GM03348 (cell line): ENCODE data around the gene ACOX2.

Source experiments
- DNase-seq: peaks from one replicate; pipeline ENCODE4 v3.0.0; 2012; ENCODE audit warnings: low spot score

ACOX2 gene

DNA sequence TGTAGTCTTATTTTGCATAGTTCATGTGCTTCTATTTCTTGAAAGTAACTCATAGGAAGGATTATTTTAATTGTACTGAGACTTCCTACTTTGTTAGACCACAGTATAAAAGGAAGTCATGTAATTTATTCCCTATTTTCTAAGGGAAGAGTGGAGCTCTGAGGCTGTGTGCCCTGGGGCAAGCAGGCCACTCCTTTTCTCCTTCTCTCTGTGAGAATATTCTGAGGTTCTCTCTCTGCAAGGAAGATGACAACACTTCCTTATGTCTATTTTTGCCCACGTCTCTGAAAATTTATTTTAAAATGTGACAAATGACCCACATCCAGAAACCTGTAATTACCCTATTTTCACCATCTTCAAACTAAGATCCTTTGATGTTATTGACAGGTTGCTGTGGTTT lies 34.1 kb downstream of the ACOX2 start:
- DNase-seq, result no peak

DNA sequence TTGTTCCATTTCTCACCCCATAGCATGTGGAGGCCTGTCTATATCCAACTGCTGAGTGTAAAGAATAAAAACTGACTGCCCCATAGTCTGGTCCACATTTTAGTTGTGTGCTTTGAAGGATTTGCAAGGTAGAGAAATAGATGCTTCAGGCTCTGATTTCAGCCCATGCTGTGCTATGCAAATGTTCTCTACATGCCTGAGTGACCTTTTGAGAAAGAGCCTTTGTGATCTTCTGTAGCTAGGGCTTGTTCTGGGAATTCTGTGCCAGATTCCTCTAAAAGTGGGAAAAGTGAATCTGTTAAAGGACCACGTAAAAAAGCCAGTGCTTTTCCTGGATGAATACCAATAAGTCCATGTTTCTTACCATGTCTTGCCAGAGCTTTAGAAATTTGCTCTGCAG lies 39.9 kb downstream of the ACOX2 start:
- no peak for DNase-seq

DNA sequence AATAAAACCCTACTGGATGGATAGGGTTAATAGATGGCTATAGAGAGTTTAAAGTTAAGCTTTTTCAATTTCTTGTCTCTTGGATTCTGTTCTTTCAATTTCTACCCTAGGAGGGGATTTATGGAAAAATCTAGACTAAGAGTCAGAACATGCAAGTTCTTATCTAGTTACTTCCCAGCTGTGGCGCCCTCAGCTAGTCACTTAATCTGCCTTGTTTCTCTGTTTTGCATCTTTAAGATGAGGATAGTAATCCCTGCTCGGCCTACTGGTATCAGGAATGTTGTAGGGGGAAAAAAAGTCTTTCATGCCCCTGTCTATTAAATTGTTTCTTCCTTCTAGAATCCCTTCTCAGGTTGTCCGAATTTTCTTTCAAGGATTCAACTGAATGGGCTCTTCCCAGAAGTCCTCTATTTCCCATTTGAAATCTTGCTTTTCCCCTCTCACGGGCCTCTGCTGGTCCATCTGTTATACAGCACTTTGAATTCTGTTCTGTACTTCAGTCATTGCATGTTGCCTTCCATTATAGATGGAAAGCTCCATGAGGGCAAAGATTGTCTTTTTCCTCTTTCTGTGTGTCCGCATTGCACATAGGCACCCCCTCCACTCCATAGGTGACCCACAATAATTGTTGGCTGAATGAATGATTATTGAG lies 40.7 kb downstream of the ACOX2 start:
- no peak for DNase-seq

DNA sequence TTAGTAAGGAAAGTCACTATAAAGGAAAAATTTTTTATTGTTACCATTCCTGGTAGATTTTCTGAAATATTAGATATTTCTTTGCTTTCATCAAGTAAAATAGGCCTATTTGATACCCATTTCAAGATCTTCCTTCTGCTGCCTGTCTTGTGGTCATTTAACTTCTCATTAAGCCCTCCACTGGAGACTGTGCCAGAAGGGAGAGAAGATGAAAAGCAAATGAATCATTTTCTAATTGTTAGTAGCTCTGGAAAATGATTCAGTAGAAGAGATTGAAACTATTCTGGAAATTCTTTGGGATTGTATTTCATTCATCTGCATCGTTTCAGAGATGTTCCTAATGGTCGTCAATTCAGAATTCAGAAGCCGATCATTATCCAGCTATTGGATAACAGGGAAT lies 41.9 kb downstream of the ACOX2 start:
- DNase-seq, result peak; percentile 16

DNA sequence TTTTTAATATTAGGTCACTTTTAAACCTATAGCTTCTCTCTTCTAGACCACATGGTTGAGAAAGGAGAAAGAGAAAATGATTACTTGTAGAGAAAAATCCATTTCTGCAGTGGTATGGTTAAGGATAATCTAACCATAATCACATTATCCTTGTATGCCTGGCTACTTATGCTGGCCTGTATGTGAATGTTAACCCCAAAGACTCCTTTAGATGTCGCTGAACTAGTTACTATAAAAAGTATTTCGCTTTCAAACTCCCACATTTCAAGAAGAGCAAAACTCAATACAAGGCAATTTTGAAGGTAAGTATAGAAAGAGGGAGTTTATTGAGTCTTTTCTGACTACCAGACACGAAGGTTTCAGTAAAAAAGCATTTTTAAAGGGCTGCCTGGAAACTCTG lies 42.9 kb downstream of the ACOX2 start:
- DNase-seq, result no peak

DNA sequence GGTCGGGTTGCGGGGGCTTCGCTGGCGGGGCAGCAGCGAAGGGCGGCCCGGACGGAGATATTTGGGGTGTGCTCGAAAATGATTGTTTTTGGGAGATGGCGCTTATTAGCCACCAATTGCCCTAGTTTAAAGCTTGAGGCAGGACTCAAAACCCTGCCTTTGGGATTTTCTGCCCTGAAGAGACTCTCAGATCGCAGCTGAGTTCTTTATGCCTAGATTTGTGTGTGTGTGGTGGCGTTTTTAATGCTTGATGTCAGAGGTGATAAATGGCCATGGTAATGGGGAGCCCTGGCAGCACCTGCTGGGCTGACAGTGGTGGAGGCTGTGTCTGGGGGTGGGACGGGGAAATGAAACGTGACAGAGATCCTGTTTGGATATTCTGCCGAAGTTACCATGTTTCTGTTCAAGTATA lies 44.5 kb downstream of the ACOX2 start:
- peak; percentile 21 for DNase-seq

DNA sequence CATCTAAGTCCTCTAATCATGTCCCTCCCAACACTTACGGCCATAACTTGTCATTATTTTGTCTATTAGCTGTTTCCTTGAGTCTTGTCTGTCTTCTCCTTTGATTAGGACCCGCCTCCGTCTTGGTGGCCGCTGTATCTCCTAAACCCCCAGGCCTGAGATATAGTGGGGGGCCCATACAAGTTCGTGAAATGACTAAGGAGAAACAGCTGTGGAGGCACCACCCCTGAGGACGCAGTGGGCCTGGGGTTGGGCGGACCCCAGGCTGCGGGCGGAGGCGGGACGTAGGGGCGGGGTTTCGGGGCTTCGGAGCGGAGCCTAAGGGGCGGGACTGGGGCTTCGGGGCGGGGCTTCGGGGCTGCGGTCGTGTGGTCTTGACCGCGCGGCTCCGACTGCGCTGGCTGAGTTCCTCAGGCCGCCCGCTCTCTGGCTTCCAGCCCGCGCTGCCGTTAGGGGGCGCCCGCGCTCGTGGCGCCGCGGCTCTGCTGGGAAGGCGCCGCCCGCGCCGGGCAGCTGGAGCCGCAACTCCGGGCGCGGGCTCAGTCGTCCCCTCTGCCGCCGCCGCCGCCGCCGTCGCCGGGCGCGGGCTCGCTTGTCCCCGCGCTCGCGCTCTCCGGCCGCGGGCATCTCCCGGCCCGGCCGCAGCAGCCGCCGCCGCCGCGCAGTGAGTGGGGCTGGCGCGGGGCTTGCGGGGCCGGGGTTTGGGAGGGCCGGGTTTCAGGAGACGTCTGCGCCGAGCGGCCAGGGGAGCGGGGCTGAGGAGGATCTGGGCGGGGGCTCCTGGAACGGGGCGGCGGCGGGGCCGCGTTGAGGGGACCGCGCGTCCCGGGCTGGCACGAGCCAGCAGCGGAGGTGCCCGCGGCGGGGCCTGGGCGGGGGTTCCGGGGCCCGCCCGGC lies 45.2 kb downstream of the ACOX2 start, which contains the start of gene KCTD6:
TSS of gene KCTD6 (plus strand) at position 591 of the 897 bp plus-strand sequence. CDS start 6,660 bp downstream, outside the sequence.
- DNase-seq, result peak; percentile 97

DNA sequence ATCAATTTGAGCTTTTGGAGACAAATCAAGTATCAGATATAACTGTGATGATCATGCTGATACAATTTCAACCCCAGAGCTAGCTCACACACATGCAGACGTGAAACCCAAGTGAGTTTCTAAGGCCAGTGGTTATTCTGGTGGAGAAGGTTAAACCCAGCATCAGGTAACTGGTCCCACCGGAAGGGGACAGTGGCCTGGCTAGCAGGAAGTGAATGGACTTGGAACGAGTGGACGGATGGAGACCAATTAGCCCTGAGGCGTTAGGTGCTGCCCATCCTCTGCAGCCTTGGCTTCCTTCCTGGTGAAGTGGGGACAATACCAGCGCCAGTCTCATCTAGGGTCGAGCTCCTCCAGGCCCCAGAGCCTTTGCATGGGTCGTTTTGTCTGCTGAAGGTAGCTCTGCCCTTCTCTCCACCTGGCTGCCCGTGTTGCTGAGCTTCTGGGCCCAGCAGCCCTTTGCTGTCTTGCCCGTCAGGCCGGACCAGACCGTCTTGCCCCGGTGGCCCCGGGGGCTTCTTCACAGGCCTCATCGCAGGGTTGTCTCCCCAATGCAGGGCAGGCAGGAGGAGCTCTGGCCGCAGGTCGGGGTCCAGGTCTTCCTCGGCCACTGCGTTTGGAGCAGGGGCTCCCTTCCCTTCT lies 46.0 kb downstream of the ACOX2 start:
- DNase-seq, result no peak

DNA sequence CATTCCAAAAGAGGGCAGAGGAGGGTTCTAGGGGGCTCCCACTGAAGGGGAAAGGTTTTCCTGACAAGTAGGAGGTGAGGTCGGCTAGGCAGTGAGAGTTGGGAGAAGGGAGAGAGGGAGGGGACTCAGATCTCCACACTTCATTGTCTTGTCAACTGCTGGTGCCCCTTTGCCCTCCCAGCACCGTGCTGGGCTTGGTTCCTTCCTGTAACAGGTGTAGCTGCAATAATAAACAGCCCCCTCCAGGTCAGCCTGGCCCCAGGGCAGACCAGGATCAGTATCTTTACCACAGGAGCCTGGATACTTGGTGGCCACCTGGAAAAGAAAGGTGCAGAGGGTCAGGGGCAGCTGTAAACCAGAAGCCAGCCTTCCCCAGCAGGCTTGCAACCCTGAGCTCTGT lies 48.0 kb downstream of the ACOX2 start:
- DNase-seq, result no peak

DNA sequence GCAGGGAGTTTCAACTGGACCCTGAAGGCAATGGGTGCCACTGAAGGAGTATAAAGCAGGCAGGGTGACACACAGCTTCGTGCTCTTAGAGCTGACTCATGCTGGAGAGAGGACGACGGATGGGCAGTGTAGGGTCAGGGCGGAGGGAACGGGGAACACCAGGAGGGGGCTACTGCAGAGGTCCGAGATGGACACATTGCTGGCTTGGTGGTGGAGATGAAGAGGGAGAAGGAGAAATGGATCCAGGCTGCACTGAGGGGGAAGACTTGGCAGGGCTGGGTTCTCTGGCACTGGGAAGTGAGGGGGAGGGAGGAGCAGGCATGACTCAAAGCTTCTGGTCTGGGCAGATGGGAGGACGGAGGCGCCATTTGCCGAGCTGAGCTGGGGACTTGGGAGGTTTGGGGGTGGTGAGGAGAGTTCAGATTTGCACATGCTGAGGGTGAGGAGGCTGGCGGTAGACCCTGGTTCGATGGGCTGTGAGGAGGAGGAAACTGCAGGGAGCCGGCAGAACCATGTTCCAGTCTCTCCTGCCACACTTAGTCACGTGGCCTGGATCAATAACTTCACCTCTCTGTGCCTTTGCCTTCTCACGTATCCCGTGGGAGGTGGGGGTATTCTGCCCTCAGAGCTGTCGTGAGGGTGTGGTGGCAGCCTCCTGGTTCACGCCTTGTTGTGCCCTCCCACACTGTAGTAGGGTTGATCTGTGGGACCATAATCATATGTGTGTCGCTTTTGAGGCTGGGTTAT lies 49.7 kb downstream of the ACOX2 start:
- peak; percentile 87 for DNase-seq

DNA sequence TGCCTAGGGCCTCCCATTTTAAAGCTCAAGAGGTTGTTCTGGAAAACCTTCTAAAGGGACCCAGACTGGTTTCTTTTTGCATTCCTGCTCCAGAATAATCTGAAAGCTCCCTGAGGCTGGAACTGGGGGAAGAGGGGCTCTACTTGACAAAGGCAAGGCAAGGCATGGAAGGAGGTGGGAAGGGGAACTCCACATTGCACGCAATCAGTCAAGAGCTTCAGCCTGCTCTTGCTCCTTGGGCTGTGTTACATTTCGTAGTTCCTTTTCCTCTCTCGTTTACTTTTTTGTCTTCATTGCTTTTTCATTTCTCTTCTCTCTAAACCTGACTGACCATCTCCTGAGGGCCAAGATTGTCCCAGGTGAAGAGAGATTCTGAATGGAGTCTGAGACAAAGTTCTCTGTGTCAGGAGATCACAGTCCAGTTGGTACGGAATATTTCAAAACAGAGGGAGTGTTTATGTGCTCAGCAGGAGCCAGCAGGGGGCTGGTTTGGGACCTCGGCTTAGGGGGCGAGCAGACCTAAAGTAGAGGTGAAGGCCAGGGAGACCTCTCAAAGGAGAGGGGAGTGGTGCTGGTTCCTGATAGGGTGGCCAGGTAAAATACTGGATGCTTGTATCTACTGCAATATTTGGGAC lies 51.1 kb downstream of the ACOX2 start:
- DNase-seq, result no peak

DNA sequence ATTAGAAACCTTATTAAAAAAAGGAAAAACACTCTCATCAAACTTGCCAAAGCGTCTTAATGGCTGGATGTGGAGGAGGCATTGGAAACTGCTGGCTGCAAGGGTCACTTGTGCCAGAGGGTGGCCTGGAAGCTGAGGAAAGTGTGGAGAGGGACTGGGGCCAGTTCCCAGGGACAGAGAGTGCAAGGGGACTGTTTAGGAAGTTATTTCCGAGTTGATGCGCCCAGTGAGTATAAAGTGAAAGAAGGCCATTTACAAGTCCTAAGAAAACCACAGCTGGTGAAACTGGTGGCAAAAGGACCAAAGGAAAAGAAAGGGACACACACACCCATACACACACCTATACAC lies 52.3 kb downstream of the ACOX2 start:
- DNase-seq, result no peak

DNA sequence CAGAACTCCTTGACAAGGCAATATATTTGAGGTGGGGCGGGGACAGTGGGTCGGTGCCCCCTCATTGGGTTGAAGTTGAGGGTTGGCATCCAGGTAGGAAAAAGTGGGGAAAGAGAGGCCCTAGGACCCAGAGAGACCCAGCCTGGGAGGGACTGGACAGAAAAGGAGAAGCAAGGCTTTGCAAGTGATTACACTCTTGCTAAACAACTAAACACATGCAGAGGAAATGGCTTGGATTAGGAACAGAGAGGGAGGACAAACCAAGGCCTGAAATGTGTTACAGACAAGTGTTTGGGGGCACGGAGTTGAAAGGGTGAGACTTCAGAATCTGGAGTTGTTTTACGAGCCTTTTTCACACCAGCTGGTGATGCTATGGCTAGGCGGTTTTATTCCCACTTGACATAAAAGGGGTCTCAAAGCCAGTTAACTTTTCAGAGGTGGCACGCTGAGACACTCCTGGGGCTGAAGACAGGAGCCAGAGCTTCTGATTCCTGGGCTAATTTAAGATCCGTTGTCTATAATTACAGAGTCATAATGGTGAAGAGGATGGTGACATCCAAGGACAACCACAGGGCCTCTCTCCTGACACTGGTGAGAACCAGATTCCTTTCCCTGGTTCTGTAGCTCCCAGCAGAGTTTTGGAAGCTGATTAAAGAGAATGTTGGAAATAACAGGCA lies 52.8 kb downstream of the ACOX2 start:
- no peak for DNase-seq

DNA sequence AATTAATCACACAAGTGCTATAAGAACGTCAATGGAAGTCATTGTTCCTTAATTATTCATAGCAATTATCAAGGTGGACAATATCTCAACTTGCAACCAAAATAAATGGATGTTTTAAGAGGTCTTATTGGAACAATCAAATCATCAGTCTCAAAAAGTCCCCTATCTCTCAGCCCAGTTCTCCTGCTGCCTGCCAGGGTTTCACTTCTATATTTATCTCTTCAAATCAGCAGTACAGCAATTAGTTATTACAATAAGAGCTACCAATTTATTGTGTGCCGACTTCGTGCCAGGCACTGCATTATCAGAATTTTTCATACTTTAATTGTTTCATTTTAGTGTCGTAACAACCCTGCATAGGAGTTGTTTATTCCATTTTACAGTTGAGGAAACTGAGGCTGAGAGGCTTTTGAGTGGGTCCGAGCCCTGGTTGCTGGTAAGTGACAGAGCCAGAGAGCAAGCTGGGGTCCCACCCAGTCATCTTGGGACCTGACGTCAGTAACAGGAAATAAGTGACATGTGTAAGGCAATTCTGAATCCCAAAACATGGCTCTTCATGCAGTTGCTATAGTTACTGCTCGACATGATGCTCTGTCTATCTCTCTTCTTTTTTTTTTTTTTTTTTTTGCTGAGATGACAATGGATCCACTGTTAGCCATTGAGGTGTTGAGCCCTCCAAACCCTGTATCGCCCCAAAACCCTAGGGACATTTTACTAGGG lies 53.9 kb downstream of the ACOX2 start:
- DNase-seq, result no peak

DNA sequence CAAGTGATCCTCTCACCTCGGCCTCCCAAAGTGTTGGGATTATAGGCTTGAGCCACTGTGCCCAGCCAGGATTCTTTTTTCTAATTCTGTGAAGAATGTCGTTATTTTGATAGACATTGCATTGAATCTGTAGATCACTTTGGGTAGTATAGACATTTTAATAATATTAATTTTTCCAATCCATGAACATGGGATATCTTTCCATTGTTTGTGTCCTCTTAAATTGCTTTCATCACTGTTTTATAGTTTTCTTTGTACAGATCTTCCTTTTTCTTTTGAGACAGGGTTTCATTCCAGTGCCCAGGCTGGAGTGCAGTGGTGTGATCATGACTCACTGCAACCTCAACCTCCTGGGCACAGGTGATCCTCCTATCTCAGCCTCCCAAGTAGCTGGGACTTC lies 56.7 kb downstream of the ACOX2 start:
- DNase-seq, result no peak

DNA sequence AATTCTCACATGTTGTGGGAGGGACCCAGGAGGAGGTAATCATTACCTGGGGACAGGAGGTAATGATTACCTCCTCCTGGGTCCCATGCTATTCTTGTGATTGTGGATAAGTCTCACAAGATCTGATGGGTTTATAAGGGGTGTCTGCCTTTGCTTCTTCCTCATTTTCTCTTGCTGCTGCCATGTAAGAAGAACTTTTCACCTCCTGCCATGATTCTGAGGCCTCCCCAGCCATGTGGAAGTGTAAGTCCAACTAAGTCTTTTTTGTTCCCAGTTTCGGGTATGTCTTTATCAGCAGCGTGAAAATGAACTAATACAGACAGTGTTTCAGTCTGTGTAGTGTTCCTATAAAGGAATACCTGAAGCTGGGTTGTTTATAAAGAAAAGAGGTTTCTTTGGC lies 58.2 kb downstream of the ACOX2 start:
- DNase-seq, result no peak

DNA sequence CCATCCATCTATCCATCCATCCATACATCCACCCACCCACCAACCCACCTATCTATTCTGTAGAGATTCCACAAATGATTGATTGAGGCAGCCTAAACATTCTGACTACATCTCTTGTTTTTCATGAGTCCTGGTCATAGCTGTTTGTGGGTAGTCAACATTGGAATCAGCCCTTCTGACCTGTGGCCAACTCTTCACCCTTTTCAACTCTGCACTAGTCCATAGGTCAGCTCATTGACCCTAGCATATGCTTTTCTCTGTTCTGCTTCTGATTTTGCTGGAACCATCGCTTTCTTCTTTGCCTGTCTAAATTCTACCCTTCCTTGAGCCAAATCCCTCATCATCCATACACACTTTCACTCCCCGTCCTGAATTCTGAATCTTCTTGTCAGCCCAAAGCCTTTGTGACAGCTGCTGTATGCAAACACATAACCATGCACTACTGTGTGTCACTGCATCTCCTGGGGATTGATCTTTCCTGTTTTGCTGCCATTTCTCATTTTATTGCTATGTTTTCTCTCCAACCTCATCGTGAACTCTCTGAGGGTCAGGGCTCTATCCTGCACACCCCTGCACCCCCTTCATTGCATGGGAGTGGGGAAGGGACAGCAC lies 61.9 kb downstream of the ACOX2 start:
- no peak for DNase-seq

DNA sequence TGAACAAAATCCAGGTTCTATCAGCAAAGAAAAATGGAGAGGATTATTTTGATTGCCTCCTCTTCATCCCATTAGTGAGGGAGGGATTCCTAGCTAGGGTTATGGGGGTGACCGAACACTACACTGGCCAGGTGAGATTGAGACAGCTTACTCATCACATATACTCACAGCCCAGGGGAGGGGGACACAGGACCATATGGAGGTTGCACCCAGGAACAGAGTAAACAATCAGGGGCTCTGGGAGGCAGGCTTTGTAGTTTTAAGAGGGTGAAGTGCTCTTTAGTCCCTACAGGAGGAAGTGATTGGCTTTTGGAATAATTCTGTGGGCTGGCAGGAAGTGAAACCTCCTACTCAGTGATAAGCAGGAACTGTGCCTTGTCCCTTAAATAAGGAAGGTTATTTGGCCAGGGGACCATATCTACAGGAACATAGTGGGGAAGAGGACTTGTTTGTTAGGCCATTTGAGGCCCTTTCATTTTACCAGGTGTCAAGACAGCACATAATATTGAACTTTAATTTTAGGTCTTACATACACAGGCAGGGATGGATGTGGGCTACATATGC lies 62.6 kb downstream of the ACOX2 start:
- no peak for DNase-seq

DNA sequence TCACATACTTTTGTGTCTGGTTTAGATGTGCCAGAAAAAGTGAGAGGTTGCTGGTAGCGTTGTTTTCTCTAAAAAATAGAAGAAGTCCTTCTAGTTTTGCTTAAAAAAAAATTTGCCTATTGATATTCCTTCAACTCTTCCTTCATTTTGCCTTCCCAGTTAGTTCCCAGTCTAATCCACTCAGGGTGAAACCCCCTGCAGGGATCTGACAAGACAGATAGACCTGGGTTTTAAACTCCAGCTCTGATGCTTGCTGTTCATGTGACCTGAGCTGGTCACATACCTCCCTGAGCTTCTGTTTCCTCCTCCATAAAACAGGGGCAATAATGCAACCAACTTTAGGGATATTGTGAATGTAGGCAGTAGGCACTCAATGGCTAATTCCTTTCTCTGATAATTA lies 63.7 kb downstream of the ACOX2 start:
- no peak for DNase-seq
